CD4-positive, alpha-beta T cell treated with Interleukin-6 for 4 hours (primary cell): ENCODE results near the gene CLEC1A.
A peak's percentile ranks its signal among the peaks of the same experiment; 100 is the strongest.

Experiments
- DNase-seq: peaks from one replicate; pipeline ENCODE4 v3.0.0-alpha.2; 2020; ENCODE audit warnings: mixed read lengths

The CLEC1A gene, protein sequence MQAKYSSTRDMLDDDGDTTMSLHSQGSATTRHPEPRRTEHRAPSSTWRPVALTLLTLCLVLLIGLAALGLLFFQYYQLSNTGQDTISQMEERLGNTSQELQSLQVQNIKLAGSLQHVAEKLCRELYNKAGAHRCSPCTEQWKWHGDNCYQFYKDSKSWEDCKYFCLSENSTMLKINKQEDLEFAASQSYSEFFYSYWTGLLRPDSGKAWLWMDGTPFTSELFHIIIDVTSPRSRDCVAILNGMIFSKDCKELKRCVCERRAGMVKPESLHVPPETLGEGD

DNA sequence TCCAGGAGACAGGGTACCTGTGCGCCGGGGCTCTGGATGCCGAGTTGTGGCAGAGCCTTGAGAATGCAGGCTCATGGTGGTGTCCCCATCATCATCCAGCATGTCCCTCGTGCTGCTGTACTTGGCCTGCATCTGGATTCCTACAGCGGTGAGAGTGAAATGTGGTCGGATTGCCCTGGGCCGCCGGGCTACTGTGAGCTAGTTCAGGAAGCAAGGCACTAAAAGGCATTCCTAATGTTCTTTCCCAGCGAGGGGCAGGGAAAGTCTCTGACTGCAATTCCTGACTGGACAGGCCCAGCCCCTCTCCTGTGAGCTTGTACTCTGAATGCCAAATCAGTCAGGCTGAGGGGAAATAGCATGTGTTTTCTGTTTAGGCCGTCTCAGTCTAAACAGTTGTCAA is at the start of gene CLEC1A:
CLEC1A (minus strand) TSS at position 195 of the 400 bp plus-strand sequence; CDS start at position 132, 63 bp downstream.
- no peak for DNase-seq

DNA sequence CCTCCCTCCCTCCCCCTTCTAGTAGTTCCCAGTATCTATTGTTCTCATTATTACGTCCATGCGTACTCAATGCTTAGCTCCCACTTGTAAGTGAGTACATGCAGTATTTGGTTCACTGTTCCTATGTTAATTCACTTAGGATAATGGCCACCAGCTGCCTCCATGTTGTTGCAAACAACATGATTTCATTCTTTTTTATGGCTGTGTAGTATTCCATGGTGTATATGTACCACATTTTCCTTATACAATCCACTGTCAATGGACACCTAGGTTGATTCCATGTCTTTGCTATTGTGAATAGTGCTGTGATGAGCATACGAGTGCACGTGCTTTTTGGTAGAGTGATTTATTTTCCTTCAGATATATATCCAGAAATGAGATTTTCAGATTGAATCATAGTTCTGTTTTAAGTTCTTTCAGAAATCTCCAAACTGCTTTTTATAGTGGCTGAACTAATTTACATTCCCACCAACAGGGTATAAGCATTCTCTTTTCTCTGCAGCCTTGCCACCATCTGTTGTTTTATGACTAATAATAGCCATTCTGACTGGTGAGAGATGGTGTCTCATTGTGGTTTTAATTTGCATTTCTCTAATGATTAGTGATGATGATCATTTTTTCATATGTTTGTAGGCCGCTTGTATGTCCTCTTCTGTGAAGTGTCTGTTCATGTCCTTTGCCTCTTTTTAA is 49.1 kb upstream of the CLEC1A start:
- no peak for DNase-seq

DNA sequence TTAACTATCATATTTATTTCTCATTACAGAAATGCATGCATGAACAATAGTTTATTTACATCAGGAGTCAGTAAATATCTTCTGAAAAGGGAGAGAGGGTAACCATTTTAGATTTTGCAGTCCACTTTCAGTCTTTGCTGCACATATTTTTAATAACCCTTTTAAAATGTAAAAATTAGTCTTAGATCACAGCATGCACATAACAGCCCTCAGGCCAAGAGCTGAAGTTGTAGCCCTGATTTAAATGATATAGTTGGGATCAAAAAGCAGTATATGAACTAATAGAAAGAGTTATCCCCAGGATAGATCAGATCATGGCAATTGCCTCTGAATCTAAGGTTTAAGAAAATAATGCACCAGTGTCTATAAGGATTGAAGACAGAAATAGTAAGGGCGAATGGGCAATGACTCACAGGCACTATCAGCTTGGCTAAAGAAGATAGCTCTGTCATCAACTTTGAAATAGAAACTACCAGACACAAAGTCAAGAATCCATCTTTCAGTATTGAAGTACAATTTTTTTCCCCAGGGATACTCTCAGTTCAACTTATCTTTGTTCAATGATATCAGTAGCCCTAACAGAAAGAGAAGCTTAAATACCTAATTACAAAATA is 44.3 kb upstream of the CLEC1A start:
- no peak for DNase-seq

DNA sequence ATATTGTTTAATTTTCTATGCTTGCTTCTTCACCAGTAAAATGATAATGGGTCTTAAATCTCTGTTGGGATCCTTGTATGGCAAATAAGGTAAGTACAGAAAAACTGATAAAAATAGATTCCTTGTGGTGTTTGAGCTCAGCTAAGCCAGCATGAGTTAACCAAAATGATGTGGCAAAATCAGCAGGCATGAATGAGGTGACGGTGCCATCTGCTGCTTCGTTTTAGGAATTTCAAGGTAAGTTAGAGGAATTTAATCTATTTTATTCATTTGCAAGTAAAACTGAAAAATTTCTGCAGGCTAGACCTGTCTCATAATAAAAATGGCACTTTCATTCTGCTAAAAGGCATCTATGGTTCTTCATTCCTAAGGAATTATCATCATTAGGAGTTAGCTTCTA is 41.2 kb upstream of the CLEC1A start:
- peak; percentile 50 for DNase-seq

DNA sequence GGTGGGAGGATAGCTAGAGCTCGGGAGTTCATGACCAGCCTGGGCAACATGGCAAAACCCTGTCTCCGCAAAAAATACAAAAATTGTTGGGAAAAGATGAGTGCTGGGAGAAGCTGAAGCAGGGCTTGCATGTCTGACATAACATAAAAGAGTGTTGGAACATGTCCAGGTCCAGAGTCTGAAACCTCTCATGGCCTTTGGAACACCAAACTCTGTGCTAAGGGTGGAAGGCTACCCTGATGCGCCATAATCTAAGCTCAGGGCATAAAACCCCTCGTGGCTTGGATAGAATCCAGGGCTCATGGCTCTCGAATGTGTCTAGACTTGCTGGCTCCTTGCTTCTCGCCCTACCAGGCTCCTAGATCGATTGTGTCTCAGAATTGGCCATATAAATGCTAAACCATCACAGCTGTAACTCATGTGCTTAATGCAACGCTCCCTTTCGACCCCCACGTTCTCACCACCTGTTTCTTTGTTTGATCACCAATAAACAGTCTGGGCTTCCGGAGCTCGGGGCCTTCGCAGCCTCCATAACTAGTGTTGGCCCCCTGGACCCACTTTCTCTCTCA is 37.9 kb upstream of the CLEC1A start:
- no peak for DNase-seq

DNA sequence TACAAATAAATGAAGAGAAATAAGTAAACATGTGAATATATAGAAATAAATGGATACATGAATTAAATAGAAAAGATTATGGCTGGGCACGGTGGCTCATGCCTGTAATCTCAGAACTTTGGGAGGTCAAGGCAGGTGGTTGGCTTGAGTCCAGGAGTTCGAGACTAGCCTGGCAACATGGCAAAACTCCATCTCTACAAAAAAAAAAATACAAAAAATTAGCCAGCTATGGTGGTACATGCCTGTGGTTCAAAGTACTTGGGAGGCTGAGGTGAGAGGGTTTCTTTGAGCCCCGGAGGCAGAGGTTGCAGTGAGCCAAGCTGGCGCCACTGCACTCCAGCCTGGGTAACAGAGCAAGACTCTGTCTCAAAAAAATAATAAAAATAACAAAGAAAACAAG is 36.3 kb upstream of the CLEC1A start:
- DNase-seq = no peak

DNA sequence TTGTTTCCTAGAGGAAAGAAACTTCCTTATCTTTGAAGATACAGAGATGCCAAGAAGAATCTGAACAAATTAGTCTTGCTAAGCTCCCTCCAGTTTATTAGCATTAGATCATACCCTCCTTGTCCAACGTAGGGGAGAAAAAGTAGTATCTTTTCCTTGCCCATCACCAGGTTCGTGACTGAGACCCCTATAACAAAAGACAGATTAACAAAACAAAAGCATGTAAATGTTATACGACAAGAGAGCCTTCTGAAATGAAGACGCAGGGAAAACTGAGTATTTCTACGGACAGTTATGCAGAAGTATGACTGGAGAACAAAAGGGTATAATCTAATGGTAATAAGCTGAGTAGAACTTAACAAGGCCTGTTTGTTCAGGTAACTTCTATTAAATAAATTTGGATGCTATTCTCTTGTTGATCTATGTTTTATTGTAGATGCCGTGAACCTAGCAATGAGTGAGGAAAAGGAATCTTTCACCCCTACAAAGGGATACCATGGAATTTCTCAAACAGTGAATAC is 34.1 kb upstream of the CLEC1A start:
- no peak for DNase-seq

DNA sequence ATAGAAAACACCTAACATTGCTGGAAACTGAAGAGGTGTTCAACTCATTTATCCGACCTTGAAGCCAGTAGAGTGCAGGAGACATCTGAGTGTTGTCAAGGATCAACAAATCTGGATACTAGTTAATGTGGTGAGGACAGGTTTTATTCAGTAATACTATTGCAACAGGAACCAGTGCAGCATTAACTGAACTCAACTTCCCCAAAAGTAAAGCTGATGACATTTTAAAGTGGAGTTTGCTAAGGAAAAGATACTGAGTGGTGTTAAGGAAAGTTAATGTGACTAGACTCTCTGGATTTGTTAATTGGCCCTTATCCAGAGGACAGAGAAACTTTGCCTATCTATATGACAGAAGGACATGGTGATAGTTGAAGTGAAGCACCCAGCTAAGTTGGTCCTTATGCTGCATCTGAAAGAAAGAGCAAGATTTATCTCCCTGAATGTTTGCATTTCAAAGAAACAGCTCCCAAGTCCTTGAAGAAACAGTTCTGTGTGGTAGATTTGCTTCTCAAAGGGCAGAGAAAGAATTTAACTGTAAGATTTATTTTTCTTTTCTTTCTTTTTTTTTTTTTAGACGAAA is 32.4 kb upstream of the CLEC1A start:
- no peak for DNase-seq

DNA sequence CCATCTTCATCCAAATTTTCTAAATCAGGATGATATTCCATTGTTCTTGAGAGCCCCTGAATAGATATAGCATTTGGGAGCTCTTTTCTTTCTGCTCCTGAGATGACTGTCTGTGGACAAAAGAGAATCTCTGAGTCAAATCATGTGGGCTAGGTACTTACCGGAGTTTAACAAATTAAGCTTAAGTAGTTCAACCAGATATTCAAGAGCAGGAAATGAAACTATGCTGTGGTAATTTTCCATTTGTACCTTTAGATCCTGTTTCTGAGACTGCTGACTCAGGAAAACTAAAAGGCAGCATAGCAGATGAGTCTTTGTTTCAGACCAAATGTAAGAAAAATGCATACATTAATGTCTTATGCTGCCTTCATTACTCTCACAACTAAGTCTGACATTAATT is 31.3 kb upstream of the CLEC1A start, which contains the start of gene CLEC7A:
CLEC7A (minus strand) TSS at position 158 of the 400 bp plus-strand sequence; CDS start at position 41, 117 bp downstream.
- no peak for DNase-seq

DNA sequence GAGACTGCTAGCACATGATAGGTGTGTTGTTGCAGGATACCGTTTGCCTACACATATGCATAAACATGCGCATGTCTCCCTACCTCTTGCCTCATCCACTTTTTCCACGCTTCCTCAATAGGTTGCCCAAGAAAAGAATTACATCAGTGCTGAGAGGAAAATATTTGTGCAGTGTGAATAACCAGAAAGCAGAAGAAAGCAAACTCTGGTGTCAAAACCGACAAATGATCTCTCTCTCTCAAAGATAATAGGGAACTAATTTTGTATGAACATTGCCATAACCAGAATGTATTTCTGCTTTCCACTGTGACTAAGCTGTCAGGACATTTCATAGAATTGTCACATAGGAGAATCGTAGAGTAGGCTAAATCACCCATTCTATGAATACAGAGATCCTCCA is 29.9 kb upstream of the CLEC1A start:
- no peak for DNase-seq

DNA sequence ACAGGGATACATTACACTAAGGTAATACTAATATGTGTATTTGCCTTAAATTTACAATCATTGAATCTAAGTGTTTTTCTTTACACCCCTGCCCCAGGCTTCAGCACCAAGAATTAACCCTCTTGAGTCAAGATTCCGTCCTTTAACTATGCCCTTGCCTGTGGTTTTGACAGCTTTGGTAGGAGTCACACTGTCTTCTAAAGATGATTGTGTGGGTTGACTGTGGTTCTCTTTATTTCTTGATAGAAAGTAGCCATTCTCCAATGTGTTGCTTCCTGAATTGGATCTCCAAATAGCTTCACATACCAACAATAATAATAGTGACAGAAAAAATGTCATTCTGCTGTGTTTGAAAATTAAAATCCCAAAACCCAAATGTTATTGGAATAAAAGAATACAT is 27.6 kb upstream of the CLEC1A start:
- DNase-seq = no peak

DNA sequence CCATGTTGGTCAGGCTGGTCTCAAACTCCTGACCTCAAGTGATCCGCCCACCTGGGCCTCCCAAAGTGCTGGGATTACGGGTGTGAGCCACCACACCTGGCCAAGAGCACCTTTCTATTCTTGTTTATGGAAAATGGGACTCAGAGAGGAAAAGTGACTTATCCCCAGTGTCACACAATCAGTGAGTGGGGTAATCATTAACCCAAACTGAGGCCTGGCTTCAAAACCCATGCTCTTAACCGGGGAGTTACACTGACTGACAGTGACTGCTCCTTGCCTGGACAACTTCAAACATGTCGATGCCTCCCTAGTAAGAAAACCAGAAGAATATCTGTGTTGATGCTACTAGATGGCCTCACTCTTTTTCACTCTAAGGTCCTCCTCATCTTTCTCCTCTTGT is 23.9 kb upstream of the CLEC1A start:
- DNase-seq = no peak

DNA sequence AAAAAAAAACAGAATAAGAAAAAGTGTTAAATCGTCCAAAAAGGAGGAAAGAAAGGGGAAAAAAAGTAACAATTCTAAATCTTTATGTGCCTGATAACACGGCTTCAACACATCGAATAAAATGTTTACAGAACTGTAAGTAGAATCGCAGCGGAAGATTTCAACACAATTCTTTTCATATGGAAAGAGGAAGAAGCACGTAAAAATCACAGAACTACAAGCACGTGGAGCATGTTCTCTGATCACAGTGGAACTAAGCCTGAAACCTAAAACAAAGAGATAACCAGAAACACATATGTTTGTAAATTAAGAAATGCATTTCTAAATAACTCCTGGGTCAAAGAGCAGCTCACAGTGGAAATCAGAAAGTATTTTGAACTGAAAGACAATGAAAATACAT is 22.5 kb upstream of the CLEC1A start:
- DNase-seq = no peak

DNA sequence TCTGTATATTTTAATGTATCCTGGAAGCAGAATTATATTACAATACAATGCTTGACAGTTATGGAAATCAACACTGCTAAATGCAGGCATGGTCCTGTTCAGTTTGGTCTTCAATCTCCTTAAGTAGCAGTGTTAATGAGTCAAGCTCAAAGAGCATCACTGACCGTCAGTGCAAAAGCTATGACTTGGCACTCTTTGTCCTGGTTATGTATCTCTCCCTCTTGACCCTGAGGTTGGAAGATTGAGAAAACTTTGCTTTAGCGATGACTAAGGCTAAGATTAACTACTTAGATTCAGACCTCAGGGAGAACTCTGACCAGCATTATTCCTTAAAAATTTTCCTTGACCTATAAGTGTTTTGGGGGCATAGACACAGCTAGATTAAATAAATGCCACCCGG is 20.3 kb upstream of the CLEC1A start:
- no peak for DNase-seq

DNA sequence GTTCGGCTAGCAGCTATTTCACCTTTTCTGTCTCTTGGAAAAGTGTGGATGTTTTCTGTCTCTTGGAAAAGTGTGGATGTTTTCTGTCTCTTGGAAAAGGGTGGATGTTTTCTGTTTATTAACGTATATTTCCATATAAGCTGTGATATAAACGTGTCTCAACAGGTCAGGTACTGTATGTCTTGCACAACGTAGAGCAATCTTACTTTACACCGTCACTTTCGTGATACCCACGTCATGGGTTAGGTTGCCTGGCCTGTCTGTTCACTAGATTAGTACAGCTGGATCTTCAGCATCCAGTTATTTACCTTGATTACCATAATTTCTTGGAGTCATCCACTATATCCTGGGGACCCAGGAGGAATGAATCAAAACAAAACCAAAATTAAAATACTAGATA is 17.1 kb upstream of the CLEC1A start:
- no peak for DNase-seq

DNA sequence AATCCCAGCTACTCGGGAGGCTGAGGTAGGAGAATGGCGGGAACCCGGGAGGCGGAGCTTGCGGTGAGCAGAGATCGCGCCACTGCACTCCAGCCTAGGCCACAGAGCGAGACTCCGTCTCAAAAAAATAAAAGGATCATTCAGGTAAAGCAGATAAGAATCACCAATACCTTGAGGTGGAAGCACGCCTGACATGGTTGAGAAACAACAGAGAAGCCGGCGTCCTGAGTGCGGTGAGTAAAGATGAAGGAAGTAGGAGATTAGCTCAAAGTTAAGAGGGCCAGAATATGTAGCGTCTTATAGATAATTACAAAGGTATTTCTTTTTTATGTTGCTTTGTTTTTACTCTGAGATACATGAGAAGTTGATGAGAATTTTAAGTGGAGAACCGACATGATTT is 16.5 kb upstream of the CLEC1A start:
- DNase-seq = no peak

DNA sequence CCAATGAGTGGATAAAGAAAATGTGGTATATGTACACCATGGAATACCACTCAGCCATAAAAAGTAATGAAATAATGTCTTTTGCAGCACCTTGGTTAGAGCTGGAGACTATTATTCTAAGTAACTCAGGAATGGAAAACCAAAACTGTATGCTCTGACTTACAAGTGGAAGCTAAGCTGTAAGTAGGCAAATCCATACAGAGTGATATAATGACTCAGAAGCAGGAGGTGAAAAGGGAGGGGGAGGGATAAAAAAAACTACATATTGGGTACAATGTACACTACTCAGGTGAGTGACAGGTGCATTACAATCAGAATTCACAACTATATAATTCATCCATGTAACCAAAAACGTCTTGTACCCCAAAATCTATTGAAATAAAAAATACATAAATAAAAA is 15.1 kb upstream of the CLEC1A start:
- DNase-seq = no peak

DNA sequence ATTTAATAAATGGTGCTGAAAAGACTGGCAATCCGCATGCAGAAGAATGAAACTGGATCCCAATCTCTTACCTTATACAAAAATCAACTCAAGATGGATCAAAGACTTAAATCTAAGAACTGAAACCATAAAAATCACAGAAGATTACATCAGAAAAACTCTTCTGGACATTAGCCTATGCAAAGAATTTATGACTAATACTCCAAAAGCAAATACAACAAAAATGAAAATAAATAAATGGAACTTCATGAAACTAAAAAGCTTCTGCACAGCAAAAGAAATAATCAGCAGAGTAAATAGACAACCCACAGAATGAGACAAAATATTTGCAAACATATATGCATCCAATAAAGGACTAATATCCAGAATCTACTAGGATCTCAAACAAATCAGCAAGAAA is 14.3 kb upstream of the CLEC1A start:
- DNase-seq = no peak

DNA sequence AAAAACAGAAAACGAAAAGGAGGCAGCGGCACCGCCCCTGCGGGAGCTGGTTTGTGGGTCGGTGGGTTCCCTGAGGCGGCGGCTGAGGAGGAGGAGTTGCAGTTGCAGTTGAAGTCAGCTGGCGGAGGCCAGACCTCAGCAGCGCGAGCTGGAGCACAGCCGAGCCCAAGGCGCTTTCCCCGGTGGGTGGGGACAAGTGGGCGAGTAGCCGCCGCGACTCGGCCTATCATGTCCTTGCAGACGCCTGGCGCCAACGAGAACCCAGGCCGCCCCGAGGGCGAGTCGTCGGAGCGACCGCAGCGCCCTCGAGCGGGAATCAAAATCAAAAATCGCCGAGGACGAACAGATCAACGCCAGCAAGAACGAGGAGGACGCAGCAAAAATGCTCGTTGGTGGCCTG is 12.7 kb upstream of the CLEC1A start:
- DNase-seq = no peak

DNA sequence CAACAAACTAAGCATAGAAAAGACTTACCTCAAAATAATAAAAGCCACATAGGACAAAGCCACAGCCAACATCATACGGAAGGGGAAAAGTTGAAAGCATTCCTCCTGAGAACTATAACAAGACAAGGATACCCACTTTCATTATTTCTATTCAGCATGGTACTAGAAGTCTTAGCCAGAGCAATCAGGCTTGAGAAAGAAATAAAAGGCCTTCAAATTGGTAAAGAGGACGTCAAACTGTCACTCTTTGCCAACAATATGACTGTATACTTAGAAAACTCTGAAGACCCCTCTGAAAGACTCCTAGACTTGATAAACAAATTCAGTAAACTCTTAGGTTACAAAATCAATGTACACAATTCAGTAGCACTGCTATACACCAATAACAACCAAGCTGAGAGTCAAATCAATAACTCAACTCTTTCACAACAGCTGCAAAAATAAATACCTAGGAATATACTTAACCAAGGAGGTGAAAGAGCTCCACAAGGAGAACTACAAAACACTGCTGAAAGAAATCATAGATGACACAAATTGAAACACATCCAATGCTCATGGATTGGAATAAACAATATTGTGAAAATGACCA is 11.6 kb upstream of the CLEC1A start:
- no peak for DNase-seq

DNA sequence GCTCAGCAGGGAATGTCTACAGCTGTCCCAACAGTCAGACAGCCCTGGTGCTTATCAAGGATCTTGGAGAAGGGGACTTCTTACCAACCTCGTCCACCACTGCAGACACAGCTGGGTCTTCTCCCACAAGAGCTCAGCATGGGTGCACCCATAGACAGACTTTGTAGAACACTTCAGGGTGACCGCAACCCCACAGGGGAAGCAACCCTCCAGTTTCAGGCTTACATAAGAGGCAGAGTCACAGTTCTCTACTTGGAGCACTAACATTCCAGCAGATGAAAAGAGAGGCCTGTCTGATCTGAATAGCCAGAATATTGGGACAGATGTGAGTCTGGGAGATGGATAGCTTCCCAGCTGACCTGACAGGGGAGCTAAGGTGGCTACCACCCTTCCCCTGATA is 3.5 kb upstream of the CLEC1A start:
- DNase-seq = no peak

DNA sequence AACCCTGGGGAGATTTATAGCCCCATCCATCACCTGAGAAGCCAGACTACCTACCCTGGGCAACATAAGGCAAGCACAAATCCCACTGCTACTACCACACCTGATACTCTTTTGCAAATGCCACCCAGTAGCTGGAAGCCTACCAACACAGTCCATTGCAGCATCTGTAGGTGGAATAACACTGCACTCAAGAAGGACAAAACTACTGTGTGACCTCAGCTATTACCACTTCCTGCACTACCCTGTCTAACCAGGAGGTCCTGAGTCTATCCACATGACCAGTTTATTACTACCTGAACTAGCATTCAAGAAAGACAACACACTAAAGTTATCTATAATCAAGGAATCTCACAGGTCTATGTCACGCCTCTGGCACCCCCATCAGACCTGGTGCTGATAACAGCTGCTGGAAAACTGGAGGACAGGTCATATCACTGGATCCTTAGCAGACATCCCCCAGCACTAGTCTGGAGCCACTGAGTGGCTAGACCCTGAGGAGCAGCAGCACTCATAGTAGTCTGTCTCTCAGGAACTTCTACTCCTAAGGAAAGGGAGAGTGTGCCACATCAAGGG is 2.9 kb upstream of the CLEC1A start:
- DNase-seq = no peak
